Activated T-helper 1 cell treated with anti-CD3 and anti-CD28 coated beads, Interleukin-12 subunit alpha, Interleukin-12 subunit beta, Interleukin-2, Interleukin-4 antibody, amounts not matched to agents 30 ng/mL and 10 ng/mL and 1 ng/mL, durations not matched to agents 14 hours and 24 hours and 36 hours (primary cell): ENCODE data around the gene PTPRC. TPM values are rescaled to one million over a fixed set of nuclear protein-coding genes. Genes with fewer than 3 reads are reported as not detected.
A peak's percentile ranks its signal among the peaks of the same experiment; 100 is the strongest.

Source experiments
- DNase-seq: peaks from one replicate; pipeline ENCODE4 v3.0.0; 2021; ENCODE audit warnings: low spot score
- H3K27ac Mint-ChIP-seq: one replicate; pipeline ENCODE4 v1.8.0; 2021; ENCODE audit warnings: mild to moderate bottlenecking, mixed read lengths
- H3K27me3 Mint-ChIP-seq: one replicate; pipeline ENCODE4 v1.8.0; 2022; ENCODE audit warnings: mild to moderate bottlenecking, moderate library complexity, mixed read lengths; ENCODE audit not compliant: insufficient read depth
- H3K36me3 Mint-ChIP-seq: one replicate; pipeline ENCODE4 v1.8.0; 2021; ENCODE audit warnings: low read depth, mixed read lengths
- H3K4me1 Mint-ChIP-seq: one replicate; pipeline ENCODE4 v1.8.0; 2021; ENCODE audit warnings: low read depth, mixed read lengths
- H3K4me3 Mint-ChIP-seq: one replicate; pipeline ENCODE4 v1.8.0; 2021; ENCODE audit warnings: mild to moderate bottlenecking, moderate library complexity, mixed read lengths
- H3K9me3 Mint-ChIP-seq: one replicate; pipeline ENCODE4 v1.8.0; 2021; ENCODE audit warnings: mixed read lengths
- intact Hi-C: fragments of 100-400 bp; cut with micrococcal nuclease; formaldehyde crosslinking; loops from one replicate; pipeline ENCODE4 v1.15.1; 2024
- total RNA-seq: library from RNA; stranded (reverse); gene quantifications from 2 replicates; pipeline ENCODE4 v1.2.3, GENCODE V29; 2022

The PTPRC gene
- total RNA-seq, 1 donor from 2014 or later, result 512 TPM

DNA sequence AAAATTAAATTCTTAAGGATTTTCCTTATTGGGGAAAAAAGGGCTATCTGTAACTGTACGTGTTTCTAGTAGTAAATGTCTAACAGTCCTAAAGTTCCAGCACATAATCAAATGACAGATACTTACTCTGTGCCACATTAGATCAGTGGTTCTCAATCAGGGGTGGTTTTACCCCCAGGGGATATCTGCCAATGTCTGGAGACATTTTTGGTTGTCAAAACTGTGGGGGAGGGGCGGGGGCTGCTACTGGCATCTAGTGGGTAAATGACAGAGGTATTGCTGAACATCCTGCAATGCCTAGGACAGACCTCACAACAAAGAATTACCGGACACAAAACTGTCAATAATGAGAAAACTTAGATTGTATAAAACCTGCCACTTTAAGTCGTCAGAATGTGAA lies 33.4 kb upstream of the PTPRC start:
- no peak for DNase-seq
- H3K27ac Mint-ChIP-seq, result no peak overlapping the region
- intact Hi-C loops, result no loop called here

GRCh38 chr1:198606020-198606438 lies 32.8 kb upstream of the PTPRC start:
- no peak overlapping the region for H3K27ac Mint-ChIP-seq
- peaks cover 13% of the 10 kb centered on the region for H3K36me3 Mint-ChIP-seq
- H3K27me3 Mint-ChIP-seq, result no peaks in the 10 kb centered on the region
- H3K4me1 Mint-ChIP-seq, result peaks cover 50% of the 10 kb centered on the region
- H3K4me3 Mint-ChIP-seq, result no peak overlapping the region
- DNase-seq, result no peak
- peaks cover 10% of the 10 kb centered on the region for H3K9me3 Mint-ChIP-seq
- intact Hi-C loops, result no loop called here

More for the DNA sequence above, 33.4 kb upstream of the PTPRC start:
- H3K27me3 Mint-ChIP-seq, result no peaks in the 10 kb centered on the region
- no peak overlapping the region for H3K4me3 Mint-ChIP-seq
- peaks cover 49% of the 10 kb centered on the region for H3K4me1 Mint-ChIP-seq
- peaks cover 13% of the 10 kb centered on the region for H3K9me3 Mint-ChIP-seq
- peaks cover 13% of the 10 kb centered on the region for H3K36me3 Mint-ChIP-seq

DNA sequence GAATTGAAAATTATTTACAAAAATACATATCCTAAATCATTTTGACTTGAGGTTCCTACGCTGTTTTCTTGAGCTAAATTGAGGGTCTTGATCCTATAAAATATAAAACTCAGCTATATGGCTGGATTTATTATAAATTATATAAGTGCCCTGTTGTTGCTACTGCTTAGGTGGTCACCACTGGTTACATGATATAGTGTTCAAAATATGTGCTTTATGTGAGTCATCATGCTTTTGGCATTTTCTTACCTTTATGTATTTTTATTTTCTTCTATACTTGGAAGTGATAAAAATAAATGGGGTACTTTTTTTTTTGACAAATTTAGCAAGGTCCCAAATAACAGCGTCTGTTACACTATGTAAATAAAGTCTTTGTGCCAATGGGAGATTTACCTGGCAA lies 31.1 kb upstream of the PTPRC start:
- no peak overlapping the region for H3K27ac Mint-ChIP-seq
- H3K9me3 Mint-ChIP-seq, result peaks cover 3% of the 10 kb centered on the region
- DNase-seq, result no peak
- peaks cover 8% of the 10 kb centered on the region for H3K36me3 Mint-ChIP-seq
- H3K27me3 Mint-ChIP-seq, result no peaks in the 10 kb centered on the region
- no peak overlapping the region for H3K4me3 Mint-ChIP-seq
- intact Hi-C loops, result no loop called here
- H3K4me1 Mint-ChIP-seq, result peaks cover 50% of the 10 kb centered on the region

DNA sequence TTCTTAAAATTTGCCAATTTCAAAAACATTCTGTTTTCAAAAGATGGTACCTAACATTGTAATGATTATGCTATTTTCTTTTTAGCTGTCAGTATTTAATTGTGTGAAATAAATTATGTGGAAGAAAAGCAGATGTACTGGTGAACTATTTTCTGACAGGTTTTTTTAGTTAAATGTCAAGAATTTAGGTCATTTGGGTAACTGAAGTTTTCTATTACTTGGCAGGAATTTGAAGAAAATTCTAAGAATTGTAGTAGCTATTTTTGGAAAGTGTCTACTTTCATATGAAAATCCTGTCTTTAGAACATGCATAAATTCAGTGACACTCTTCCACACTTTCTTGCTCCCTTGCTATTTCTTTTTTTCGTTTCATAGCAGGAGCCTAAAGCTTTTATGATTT lies 28.5 kb upstream of the PTPRC start:
- Mint-ChIP-seq H3K4me1 (peaks cover 68% of the 10 kb centered on the region), H3K27ac (peak overlapping the region; percentile 87), H3K4me3 (peak overlapping the region; percentile 63), H3K36me3 (peaks cover 10% of the 10 kb centered on the region), H3K9me3 (peaks cover 3% of the 10 kb centered on the region), H3K27me3 (no peaks in the 10 kb centered on the region)
- DNase-seq, result no peak
- intact Hi-C loops, result loop anchor here (10.0 kb wide), 1 partner anchor 1864 kb away; no protein-coding TSS in a partner anchor

- Mint-ChIP-seq H3K9me3 (peaks cover 3% of the 10 kb centered on the region), H3K27me3 (no peaks in the 10 kb centered on the region), H3K27ac (peak overlapping the region; percentile 87), H3K4me1 (peaks cover 68% of the 10 kb centered on the region), H3K36me3 (peaks cover 10% of the 10 kb centered on the region), H3K4me3 (peak overlapping the region; percentile 63)
- intact Hi-C loops, result loop anchor here (10.0 kb wide), 1 partner anchor 1864 kb away; no protein-coding TSS in a partner anchor
- DNase-seq, result no peak
These were observed 27.6 kb upstream of the PTPRC start for GRCh38 chr1:198611219-198611618.

DNA sequence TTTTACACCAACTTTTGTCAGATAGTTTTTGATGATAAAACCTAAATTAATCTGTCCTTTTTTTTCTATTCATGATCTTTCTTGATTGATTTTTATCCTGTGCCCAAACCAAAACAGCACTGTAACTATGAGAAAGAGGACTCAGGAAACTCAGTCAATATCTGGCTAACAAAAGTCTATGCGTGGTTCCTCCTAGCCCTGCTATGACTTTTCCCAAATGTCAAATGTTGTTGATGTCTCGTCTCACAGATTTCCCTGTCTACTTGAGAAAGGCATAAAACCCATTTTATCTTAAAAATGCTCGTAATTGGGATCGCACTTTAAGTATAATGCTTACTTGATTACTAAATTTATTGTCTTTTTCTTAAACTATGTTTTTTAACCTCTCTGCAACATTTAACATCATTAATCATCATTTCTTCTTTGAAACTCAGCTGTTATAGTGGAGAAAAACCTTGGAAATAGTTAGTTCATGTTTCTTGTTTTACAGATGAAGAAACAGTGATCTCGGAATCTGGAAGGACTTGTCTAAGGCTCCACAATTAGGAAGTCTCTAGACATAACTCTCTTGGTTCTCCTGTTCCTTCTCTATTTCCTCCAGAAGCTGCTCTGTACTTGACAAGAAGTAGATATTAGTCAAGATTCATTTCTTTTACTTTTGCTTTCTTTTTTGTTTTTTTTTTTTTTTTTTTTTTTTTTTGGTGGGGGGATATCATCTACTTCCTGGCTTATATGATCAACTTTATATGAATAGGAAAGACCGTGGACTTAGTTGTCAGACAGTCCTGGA lies 26.2 kb upstream of the PTPRC start:
- DNase-seq, result no peak
- Mint-ChIP-seq H3K27ac (peak overlapping the region; percentile 88), H3K36me3 (peaks cover 12% of the 10 kb centered on the region), H3K9me3 (peaks cover 3% of the 10 kb centered on the region), H3K4me1 (peaks cover 67% of the 10 kb centered on the region), H3K4me3 (peak overlapping the region; percentile 78), H3K27me3 (no peaks in the 10 kb centered on the region)
- intact Hi-C loops, result loop anchor here (1.0 to 10.0 kb wide), 4 partner anchors 9 to 1862 kb away; no protein-coding TSS in a partner anchor

- no peak overlapping the region for H3K4me3 Mint-ChIP-seq
- no peak overlapping the region for H3K27ac Mint-ChIP-seq
- intact Hi-C loops, result loop anchor here (10.0 kb wide), 1 partner anchor 1857 kb away; no protein-coding TSS in a partner anchor
- H3K36me3 Mint-ChIP-seq, result peaks cover 6% of the 10 kb centered on the region
- DNase-seq, result no peak
- H3K27me3 Mint-ChIP-seq, result no peaks in the 10 kb centered on the region
- no peaks in the 10 kb centered on the region for H3K9me3 Mint-ChIP-seq
- peaks cover 80% of the 10 kb centered on the region for H3K4me1 Mint-ChIP-seq
These were observed 21.4 kb upstream of the PTPRC start for GRCh38 chr1:198617406-198617805.

DNA sequence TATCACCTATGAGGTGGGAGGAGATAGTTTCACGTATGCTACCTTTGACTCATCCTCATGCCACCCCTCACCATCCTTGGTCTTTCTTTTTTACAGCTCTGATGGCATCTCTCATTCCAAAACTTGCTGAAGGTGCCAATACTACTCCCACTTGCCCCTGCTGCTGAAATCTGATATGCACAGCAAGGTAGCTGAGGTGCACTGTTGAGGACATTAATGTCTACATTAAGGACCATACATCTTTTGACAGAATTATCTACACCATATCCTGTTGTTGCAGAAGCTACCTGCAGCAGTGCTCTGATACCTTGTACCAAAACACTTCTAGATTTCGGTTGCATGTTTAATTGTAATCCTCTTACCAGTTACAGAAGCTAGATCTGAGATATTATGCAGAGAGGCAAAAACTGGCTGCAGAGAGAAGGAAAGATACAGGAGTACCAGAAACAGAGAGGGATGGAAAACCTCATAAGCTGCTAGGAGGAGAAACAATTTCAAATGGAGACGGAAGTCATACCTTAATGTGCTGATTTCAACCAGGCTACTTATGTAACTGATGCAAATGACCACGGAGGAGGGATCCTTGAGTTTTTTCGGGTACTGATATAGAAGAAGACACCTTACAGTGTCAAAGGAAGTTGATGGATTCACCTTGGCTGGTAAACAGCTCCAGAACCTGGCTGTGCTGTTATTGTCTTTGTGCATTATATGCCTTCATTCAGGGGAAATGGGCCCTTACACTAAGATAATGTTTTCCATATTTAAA lies 19.3 kb upstream of the PTPRC start:
- no peak for DNase-seq
- peaks cover 76% of the 10 kb centered on the region for H3K4me1 Mint-ChIP-seq
- H3K27ac Mint-ChIP-seq, result peak overlapping the region; percentile 99

GRCh38 chr1:198620218-198620617 lies 18.6 kb upstream of the PTPRC start:
- Mint-ChIP-seq H3K4me3 (peak overlapping the region; percentile 84), H3K27me3 (no peaks in the 10 kb centered on the region), H3K27ac (peak overlapping the region; percentile 99), H3K4me1 (peaks cover 79% of the 10 kb centered on the region), H3K9me3 (no peaks in the 10 kb centered on the region), H3K36me3 (peaks cover 2% of the 10 kb centered on the region)
- no peak for DNase-seq
- intact Hi-C loops, result loop anchor here (2.0 to 10.0 kb wide), 8 partner anchors 98 to 2005 kb away; partner anchors contain the start of genes DENND1B and KIF14

More for the DNA sequence above, 19.3 kb upstream of the PTPRC start:
- Mint-ChIP-seq H3K9me3 (no peaks in the 10 kb centered on the region), H3K27me3 (no peaks in the 10 kb centered on the region), H3K36me3 (peaks cover 2% of the 10 kb centered on the region), H3K4me3 (peak overlapping the region; percentile 69)
- intact Hi-C loops, result loop anchor here (2.0 to 10.0 kb wide), 10 partner anchors 17 to 2005 kb away; partner anchors contain the start of genes DENND1B and KIF14

DNA sequence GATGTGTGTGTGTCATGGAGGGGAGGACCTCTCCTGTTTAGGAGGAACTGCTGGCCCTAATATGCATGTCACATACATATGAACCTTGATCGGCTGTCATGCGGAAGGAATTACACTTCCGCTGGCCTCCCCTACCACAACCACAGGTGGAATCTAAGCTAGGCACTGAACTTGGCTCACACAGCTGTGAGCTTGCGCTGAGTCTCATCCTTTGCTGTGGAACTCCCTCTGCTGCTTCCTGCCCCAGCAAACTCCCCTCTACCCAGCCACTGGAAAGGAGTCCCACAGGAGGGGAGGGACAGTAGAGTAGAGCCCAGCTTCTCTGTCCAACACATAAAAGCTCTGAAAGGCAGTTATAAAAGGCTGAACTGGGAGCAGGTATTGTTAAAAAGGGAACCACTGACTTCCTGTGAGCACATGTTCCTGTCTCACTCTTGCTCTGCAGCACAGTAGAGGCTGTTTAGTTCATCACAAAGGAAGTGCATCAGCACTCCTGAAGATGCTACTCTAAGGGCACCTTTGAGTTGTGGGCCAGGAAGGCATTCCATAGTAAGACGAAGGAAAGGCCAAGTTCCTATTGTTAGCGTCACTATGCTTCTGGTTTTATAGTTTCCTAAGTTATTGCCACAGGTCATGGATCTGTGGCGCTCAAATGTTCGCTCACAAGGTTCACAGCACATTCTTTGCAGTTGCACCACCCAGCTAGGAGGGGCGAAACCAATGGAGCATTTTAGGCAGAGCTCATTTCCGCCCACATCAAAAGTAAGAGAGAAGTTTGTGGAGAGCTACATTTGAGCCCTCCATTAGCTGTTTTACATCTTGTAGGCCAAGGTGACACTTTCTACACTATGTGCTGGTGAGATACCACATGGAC lies 17.7 kb upstream of the PTPRC start:
- H3K4me3 Mint-ChIP-seq, result peak overlapping the region; percentile 84
- H3K9me3 Mint-ChIP-seq, result no peaks in the 10 kb centered on the region

DNA sequence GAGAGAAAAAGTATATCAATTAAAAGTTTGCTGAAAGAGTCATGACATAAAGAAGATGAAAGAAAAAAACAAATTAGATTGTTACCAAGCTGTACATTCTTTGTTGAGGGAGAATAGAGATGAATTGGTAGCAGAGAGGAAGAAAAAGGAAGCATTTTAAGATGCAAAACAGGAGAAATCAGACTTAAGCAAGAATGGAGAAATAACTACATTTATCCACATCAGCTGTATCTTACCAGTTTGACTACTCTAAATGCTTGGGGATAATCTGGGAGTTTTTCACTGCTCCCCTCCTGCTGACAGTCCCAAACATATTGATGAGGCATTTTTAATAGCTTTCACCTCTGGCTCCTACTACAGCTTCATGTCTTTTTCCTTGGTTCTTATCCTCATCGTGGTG lies 16.8 kb upstream of the PTPRC start:
- DNase-seq, result no peak
- Mint-ChIP-seq H3K4me1 (peaks cover 90% of the 10 kb centered on the region), H3K27ac (peak overlapping the region; percentile 99), H3K4me3 (peak overlapping the region; percentile 84), H3K9me3 (peaks cover 6% of the 10 kb centered on the region), H3K27me3 (no peaks in the 10 kb centered on the region), H3K36me3 (peaks cover 7% of the 10 kb centered on the region)
- intact Hi-C loops, result loop anchor here (5.0 to 10.0 kb wide), 7 partner anchors 100 to 2003 kb away; partner anchors contain the start of genes DENND1B and KIF14

More for the DNA sequence above, 17.7 kb upstream of the PTPRC start:
- H3K27ac Mint-ChIP-seq, result peak overlapping the region; percentile 99
- H3K4me1 Mint-ChIP-seq, result peaks cover 82% of the 10 kb centered on the region
- intact Hi-C loops, result loop anchor here (1.0 to 10.0 kb wide), 13 partner anchors 8 to 2004 kb away; partner anchors contain the start of genes DENND1B and KIF14
- DNase-seq, result peak; percentile 66
- H3K27me3 Mint-ChIP-seq, result no peaks in the 10 kb centered on the region
- H3K36me3 Mint-ChIP-seq, result peaks cover 3% of the 10 kb centered on the region
